Tibial nerve (tissue), 4 donors: ENCODE results near the gene PTPN14.

Experiments used
- EP300 ChIP-seq, 2 donors: sonication (generic); formaldehyde crosslinking; IDR thresholded peaks; one replicate each; pipeline ENCODE4 v1.6.1; 2017; ENCODE audit warnings: antibody characterized with exemption in 2 of 2, mild to moderate bottlenecking in 1 of 2
- POLR2A ChIP-seq, 2 donors: fragments of 450-650 bp; IDR thresholded peaks; one replicate each; pipeline ENCODE4 v1.6.1; 2017; ENCODE audit warnings: antibody characterized with exemption in 2 of 2, mild to moderate bottlenecking in 2 of 2, moderate library complexity in 2 of 2
- TF ChIP-seq, protein P1 (sequence below), 5 experiments: fragments of 200-600 bp in 3 of 5; fragments of 450-650 bp in 2 of 5; sonication (generic) in 3 of 5; IDR thresholded peaks; one replicate each; pipeline ENCODE4 v1.5.1; 2016 to 2019; ENCODE audit warnings: antibody characterized with exemption in 5 of 5, mild to moderate bottlenecking in 3 of 5, moderate library complexity in 2 of 5

- TF ChIP-seq, protein P1, sequence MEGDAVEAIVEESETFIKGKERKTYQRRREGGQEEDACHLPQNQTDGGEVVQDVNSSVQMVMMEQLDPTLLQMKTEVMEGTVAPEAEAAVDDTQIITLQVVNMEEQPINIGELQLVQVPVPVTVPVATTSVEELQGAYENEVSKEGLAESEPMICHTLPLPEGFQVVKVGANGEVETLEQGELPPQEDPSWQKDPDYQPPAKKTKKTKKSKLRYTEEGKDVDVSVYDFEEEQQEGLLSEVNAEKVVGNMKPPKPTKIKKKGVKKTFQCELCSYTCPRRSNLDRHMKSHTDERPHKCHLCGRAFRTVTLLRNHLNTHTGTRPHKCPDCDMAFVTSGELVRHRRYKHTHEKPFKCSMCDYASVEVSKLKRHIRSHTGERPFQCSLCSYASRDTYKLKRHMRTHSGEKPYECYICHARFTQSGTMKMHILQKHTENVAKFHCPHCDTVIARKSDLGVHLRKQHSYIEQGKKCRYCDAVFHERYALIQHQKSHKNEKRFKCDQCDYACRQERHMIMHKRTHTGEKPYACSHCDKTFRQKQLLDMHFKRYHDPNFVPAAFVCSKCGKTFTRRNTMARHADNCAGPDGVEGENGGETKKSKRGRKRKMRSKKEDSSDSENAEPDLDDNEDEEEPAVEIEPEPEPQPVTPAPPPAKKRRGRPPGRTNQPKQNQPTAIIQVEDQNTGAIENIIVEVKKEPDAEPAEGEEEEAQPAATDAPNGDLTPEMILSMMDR (IDR thresholded peaks at IDR 0.05): no peak
- no peak for TF ChIP-seq POLR2A (IDR thresholded peaks at IDR 0.05)
- no peak for TF ChIP-seq EP300 (IDR thresholded peaks at IDR 0.05)
Observed at GRCh38 chr1:214303141-214303930, 248.1 kb downstream of the PTPN14 start.
